ENCODE measurements around the gene CARD8. TPM values are rescaled to one million over a fixed set of nuclear protein-coding genes. Genes with fewer than 3 reads are reported as not detected.

CARD8 gene
- total RNA-seq, 1 experiment from 2014 or later, result 8.7 TPM

DNA sequence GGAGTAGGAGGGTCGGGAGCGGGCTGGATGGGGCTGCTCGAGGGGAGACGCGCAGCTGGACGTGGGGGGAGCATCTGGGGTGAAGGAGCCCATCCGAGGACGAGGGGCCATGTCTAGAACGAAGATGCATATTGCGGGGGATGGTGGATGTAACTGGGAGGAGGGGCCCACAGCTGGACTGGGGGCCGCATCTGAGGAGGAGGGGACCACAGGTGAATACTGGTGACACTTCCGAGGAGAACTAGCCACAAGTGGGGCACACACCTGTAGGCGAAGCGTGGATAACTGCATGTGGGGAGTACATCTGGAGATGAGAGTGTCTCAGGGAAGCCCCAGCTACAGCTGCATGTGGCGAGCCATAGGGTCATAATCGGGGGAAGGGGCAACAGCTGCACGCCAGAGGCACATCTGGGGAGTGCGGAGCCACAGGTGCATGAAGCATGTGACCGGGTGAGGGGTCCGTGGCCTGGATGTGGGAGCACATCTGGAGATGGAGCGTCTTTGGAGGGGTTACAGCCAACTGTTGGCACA, 84.8 kb downstream of the CARD8 start:
- no TSS peak for BruUV-seq (replicated peaks)
- CTCF ChIA-PET, result no interaction called here

DNA sequence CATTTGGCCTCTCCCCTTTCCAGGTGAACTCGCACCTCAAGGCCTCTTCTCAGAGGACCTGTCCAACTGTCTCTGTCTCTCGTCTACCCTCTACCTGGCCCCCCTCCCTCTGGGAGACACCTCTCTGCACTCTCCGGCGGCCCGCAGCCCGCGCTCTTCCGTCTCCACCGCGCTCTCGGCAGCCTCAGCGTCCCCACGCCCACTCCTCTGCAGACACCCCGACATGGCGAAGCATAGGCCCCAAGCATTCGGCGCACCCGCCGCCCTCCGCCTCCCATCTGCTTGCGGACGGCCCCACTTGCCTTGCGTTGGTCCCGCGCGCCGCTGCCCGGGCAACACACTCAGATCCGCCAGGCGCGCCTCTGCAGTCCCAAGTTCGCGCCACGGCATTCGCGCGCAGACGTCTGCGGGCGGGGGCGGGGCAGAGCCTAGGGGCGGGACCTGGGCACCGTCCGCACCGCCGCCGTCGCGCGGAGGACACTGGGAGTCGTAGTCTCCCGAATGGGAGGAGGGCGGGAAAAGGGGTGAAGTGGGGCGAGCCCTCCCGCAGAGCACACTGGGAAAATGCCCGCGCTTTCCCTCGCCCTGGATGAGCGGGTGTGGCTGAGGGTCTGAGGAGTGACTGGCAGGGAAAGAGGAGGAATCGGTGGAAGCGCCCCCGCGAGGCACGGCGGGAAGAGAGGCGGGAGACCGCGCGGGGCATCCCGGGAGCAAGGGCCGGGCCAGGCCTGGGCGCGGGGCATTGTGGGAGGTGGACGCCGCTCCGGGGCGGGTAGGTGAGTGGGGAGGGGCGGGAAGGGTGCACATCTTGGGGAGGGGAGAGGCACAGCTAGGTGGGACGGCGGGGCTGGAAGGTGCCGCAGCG, 85.5 kb downstream of the CARD8 start, which contains the start of the genes LIG1 and ZSWIM9:
TSS of gene LIG1 (minus strand) at position 406 of the 865 bp plus-strand sequence. CDS start 4,778 bp downstream, outside the sequence.
TSS of gene ZSWIM9 (plus strand) at position 742 of the 865 bp plus-strand sequence. CDS start 1,123 bp downstream, outside the sequence.
- peak within 1 kb of the TSS; percentile 98 for H2AFZ ChIP-seq (ENCODE audit: low read length)
- H3K79me2 ChIP-seq (ENCODE audit: low read length), result peaks cover 35% of the 10 kb centered on the region
- no peak for TF ChIP-seq EZH2phosphoT487 (IDR thresholded peaks at IDR 0.05; ENCODE audit: borderline replicate concordance, low read length)
- TF ChIP-seq, protein P1, sequence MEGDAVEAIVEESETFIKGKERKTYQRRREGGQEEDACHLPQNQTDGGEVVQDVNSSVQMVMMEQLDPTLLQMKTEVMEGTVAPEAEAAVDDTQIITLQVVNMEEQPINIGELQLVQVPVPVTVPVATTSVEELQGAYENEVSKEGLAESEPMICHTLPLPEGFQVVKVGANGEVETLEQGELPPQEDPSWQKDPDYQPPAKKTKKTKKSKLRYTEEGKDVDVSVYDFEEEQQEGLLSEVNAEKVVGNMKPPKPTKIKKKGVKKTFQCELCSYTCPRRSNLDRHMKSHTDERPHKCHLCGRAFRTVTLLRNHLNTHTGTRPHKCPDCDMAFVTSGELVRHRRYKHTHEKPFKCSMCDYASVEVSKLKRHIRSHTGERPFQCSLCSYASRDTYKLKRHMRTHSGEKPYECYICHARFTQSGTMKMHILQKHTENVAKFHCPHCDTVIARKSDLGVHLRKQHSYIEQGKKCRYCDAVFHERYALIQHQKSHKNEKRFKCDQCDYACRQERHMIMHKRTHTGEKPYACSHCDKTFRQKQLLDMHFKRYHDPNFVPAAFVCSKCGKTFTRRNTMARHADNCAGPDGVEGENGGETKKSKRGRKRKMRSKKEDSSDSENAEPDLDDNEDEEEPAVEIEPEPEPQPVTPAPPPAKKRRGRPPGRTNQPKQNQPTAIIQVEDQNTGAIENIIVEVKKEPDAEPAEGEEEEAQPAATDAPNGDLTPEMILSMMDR (conservative IDR thresholded peaks at IDR 0.05; ENCODE audit: low read depth, low read length), result no peak
- no peak for TF ChIP-seq EZH2 (IDR thresholded peaks at IDR 0.05; ENCODE audit: low read length, unreplicated experiment)
- no peaks in the 10 kb centered on the region for H3F3A ChIP-seq (ENCODE audit: low read length, unreplicated experiment)
- ChIA-PET POLR2A (ENCODE audit: unreplicated experiment) (interaction anchor here (0.6 kb wide), 1 partner anchor 33 kb away, joined by 4 read pairs; no protein-coding TSS in a partner anchor), CTCF (interaction anchor here (0.6 kb wide), 1 partner anchor 67 kb away, joined by 9 read pairs; no protein-coding TSS in a partner anchor)
- H3K27me3 ChIP-seq (ENCODE audit: low read length), result no peaks in the 10 kb centered on the region
- H3K4me1 ChIP-seq (ENCODE audit: insufficient read depth, low read length), result peaks cover 10% of the 10 kb centered on the region; the same call in 1 of the 2 replicates
- DNase-seq, result peak; percentile 88
- no TSS peak for BruUV-seq (replicated peaks)
- no peaks in the 10 kb centered on the region for H3K9me2 ChIP-seq (replicated peaks; ENCODE audit: low read length)
- ATAC-seq, result peak; percentile 94
- peak within 1 kb of the TSS; percentile 72 for H3K27ac ChIP-seq (ENCODE audit: low read length)
- intact Hi-C loops (cut with micrococcal nuclease), result no loop called here
- H3K36me3 ChIP-seq (ENCODE audit: low read depth, low read length), result no peaks in the 10 kb centered on the region
- H3K4me3 ChIP-seq (ENCODE audit: low read length), result peak within 1 kb of the TSS; percentile 99
- H3K4me2 ChIP-seq (ENCODE audit: low read length), result peak within 1 kb of the TSS; percentile 93
- H4K20me1 ChIP-seq (ENCODE audit: low read length), result peaks cover 12% of the 10 kb centered on the region; the same call in 1 of the 2 replicates
- H3K9me3 ChIP-seq (ENCODE audit: low read length), result no peaks in the 10 kb centered on the region
- peak within 1 kb of the TSS; percentile 95 for H3K9ac ChIP-seq (ENCODE audit: low read length)

More for the DNA sequence above, 84.8 kb downstream of the CARD8 start:
- Histone ChIP-seq H3K79me2 (ENCODE audit: low read length) (peaks cover 35% of the 10 kb centered on the region), H3K4me1 (ENCODE audit: insufficient read depth, low read length) (peaks cover 10% of the 10 kb centered on the region; the same call in 1 of the 2 replicates), H3K9me2 (replicated peaks; ENCODE audit: low read length) (no peaks in the 10 kb centered on the region), H3K4me3 (ENCODE audit: low read length) (peak overlapping the region; percentile 99), H3K4me2 (ENCODE audit: low read length) (peak overlapping the region; percentile 93), H3F3A (ENCODE audit: low read length, unreplicated experiment) (no peaks in the 10 kb centered on the region), H4K20me1 (ENCODE audit: low read length) (peaks cover 12% of the 10 kb centered on the region; the same call in 1 of the 2 replicates), H2AFZ (ENCODE audit: low read length) (peak overlapping the region; percentile 98), H3K9me3 (ENCODE audit: low read length) (no peaks in the 10 kb centered on the region), H3K27me3 (ENCODE audit: low read length) (no peaks in the 10 kb centered on the region), H3K27ac (ENCODE audit: low read length) (no peak overlapping the region), H3K36me3 (ENCODE audit: low read depth, low read length) (no peaks in the 10 kb centered on the region), H3K9ac (ENCODE audit: low read length) (peak overlapping the region; percentile 95)
- DNase-seq (no peak), ATAC-seq (no peak; the same call in 1 of the 2 replicates)
- intact Hi-C loops (cut with micrococcal nuclease), result no loop called here
- TF ChIP-seq EZH2phosphoT487 (IDR thresholded peaks at IDR 0.05; ENCODE audit: borderline replicate concordance, low read length) (no peak), EZH2 (IDR thresholded peaks at IDR 0.05; ENCODE audit: low read length, unreplicated experiment) (no peak)
- TF ChIP-seq, protein P1 (conservative IDR thresholded peaks at IDR 0.05; ENCODE audit: low read depth, low read length), result no peak
- POLR2A ChIA-PET (ENCODE audit: unreplicated experiment), result no interaction called here
